Measurements from ENCODE around the gene SGCD.

The SGCD gene

GRCh38 chr5:156326718-156327259 is at the start of gene SGCD:
Gene SGCD, plus strand, starts transcription at chr5:156327164.
- DNase-seq (ENCODE audit: extremely low spot score, insufficient read length, low read depth): no peak
- no peak for FAIRE-seq

- no peak for FAIRE-seq
- DNase-seq (ENCODE audit: extremely low spot score, insufficient read length, low read depth): no peak
Observed at GRCh38 chr5:156277290-156277689, 49.7 kb upstream of the SGCD start.

GRCh38 chr5:156295431-156295830 is 31.5 kb upstream of the SGCD start:
- DNase-seq (ENCODE audit: extremely low spot score, insufficient read length, low read depth) (no peak), FAIRE-seq (no peak)

GRCh38 chr5:156310115-156310514 is 16.8 kb upstream of the SGCD start:
- FAIRE-seq (no peak), DNase-seq (ENCODE audit: extremely low spot score, insufficient read length, low read depth) (no peak)

GRCh38 chr5:156312897-156313694 is 13.9 kb upstream of the SGCD start:
- FAIRE-seq: no peak
- no peak for DNase-seq (ENCODE audit: extremely low spot score, insufficient read length, low read depth)

GRCh38 chr5:156314416-156314815 is 12.5 kb upstream of the SGCD start:
- FAIRE-seq (no peak), DNase-seq (ENCODE audit: extremely low spot score, insufficient read length, low read depth) (no peak)

GRCh38 chr5:156322666-156323065 is 4.3 kb upstream of the SGCD start:
- DNase-seq (ENCODE audit: extremely low spot score, insufficient read length, low read depth) (no peak), FAIRE-seq (no peak)

GRCh38 chr5:156327296-156327695 is 332 bp downstream of the SGCD start:
- no peak for DNase-seq (ENCODE audit: extremely low spot score, insufficient read length, low read depth)
- no peak for FAIRE-seq

- FAIRE-seq (no peak), DNase-seq (ENCODE audit: extremely low spot score, insufficient read length, low read depth) (no peak)
Observed at GRCh38 chr5:156328161-156328560, 1.2 kb downstream of the SGCD start.

GRCh38 chr5:156328766-156329165 is 1.8 kb downstream of the SGCD start:
- FAIRE-seq (no peak), DNase-seq (ENCODE audit: extremely low spot score, insufficient read length, low read depth) (no peak)

GRCh38 chr5:156329171-156329611 is 2.2 kb downstream of the SGCD start:
- DNase-seq (ENCODE audit: extremely low spot score, insufficient read length, low read depth) (no peak), FAIRE-seq (no peak)

GRCh38 chr5:156330141-156330870 is 3.3 kb downstream of the SGCD start:
- FAIRE-seq: no peak
- no peak for DNase-seq (ENCODE audit: extremely low spot score, insufficient read length, low read depth)

GRCh38 chr5:156331181-156331580 is 4.2 kb downstream of the SGCD start:
- DNase-seq (ENCODE audit: extremely low spot score, insufficient read length, low read depth) (no peak), FAIRE-seq (no peak)

- no peak for DNase-seq (ENCODE audit: extremely low spot score, insufficient read length, low read depth)
- no peak for FAIRE-seq
Observed at GRCh38 chr5:156331845-156332244, 4.9 kb downstream of the SGCD start.

GRCh38 chr5:156332245-156332644 is 5.3 kb downstream of the SGCD start:
- FAIRE-seq (no peak), DNase-seq (ENCODE audit: extremely low spot score, insufficient read length, low read depth) (no peak)

GRCh38 chr5:156339139-156339841 is 12.3 kb downstream of the SGCD start:
- no peak for FAIRE-seq
- DNase-seq (ENCODE audit: extremely low spot score, insufficient read length, low read depth): no peak

GRCh38 chr5:156340893-156341292 is 13.9 kb downstream of the SGCD start:
- no peak for FAIRE-seq

GRCh38 chr5:156350256-156350655 is 23.3 kb downstream of the SGCD start:
- no peak for DNase-seq (ENCODE audit: extremely low spot score, insufficient read length, low read depth)
- no peak for FAIRE-seq

More at GRCh38 chr5:156340893-156341292, 13.9 kb downstream of the SGCD start:
- DNase-seq (ENCODE audit: extremely low spot score, insufficient read length, low read depth): no peak

GRCh38 chr5:156351423-156351822 is 24.5 kb downstream of the SGCD start:
- no peak for DNase-seq (ENCODE audit: extremely low spot score, insufficient read length, low read depth)
- no peak for FAIRE-seq

GRCh38 chr5:156354571-156354970 is 27.6 kb downstream of the SGCD start:
- no peak for FAIRE-seq
- DNase-seq (ENCODE audit: extremely low spot score, insufficient read length, low read depth): no peak
